Astrocyte (in vitro differentiated cells and primary cell): Measurements from ENCODE around the gene PODNL1.

Experiments
- EZH2 ChIP-seq: IDR thresholded peaks from 2 replicates; pipeline ENCODE4 v1.6.1; 2012; ENCODE audit warnings: mild to moderate bottlenecking, low read length, inconsistent platforms; ENCODE audit not compliant: insufficient read depth
- TF ChIP-seq, protein P1 (sequence below): IDR thresholded peaks from 2 replicates; pipeline ENCODE4 v1.5.1; 2011; ENCODE audit warnings: low read depth, mild to moderate bottlenecking, inconsistent platforms, low read length, moderate library complexity; ENCODE audit not compliant: insufficient read depth

DNA sequence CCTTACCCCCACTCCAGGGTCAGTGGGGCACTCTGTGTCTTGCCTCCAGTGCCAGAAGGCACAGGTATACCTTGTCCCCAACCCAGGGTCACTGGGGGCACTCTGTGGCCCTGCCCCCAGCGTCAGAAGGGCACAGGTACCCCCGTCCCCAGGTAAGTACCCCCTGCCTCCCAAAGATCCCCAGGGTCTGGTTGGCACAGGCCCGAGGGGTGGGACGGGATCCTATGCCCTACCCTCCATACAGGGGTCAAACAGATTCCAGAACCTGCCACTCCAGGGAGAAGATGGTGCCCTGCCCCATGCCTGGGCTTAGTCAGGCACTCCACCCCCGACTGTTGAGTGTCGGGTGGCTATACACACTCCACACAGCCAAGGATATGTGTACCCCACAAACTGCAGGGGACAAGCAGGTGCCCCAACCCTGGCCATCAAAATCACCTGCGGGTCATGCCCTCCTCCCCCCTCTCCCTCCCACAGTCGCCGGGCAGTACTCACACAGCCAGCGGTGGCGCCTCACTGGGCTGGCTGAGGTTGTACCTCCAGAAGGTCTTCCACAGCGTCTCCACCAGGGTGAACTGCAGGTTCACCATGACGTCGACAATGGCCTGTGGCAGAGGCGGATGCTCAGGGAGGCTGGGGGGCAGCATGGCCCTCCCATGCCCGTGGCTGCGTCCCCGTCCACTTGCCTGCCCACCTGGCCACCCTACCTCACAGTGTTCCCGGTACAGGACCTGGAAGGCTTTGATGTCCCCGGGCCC is 27.9 kb upstream of the PODNL1 start:
- TF ChIP-seq, protein P1, sequence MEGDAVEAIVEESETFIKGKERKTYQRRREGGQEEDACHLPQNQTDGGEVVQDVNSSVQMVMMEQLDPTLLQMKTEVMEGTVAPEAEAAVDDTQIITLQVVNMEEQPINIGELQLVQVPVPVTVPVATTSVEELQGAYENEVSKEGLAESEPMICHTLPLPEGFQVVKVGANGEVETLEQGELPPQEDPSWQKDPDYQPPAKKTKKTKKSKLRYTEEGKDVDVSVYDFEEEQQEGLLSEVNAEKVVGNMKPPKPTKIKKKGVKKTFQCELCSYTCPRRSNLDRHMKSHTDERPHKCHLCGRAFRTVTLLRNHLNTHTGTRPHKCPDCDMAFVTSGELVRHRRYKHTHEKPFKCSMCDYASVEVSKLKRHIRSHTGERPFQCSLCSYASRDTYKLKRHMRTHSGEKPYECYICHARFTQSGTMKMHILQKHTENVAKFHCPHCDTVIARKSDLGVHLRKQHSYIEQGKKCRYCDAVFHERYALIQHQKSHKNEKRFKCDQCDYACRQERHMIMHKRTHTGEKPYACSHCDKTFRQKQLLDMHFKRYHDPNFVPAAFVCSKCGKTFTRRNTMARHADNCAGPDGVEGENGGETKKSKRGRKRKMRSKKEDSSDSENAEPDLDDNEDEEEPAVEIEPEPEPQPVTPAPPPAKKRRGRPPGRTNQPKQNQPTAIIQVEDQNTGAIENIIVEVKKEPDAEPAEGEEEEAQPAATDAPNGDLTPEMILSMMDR, result no peak
- no peak for TF ChIP-seq EZH2
